K562 (cell line): Measurements from ENCODE around the gene RIMOC1. TPM values are rescaled to one million over a fixed set of nuclear protein-coding genes. Genes with fewer than 3 reads are reported as not detected.

Experiments used
- CBX1 ChIP-seq: sonication (generic); IDR thresholded peaks from 2 replicates; pipeline ENCODE4 v1.6.1; 2016; ENCODE audit warnings: antibody characterized with exemption, low read depth, mild to moderate bottlenecking
- E2F3 ChIP-seq: fragments of 250-450 bp; sonication (Bioruptor Pico); IDR thresholded peaks from 2 replicates; pipeline ENCODE4 v1.4.0; 2020; ENCODE audit warnings: mild to moderate bottlenecking
- ERF ChIP-seq: fragments of 450-650 bp; formaldehyde crosslinking; IDR thresholded peaks from 2 replicates; pipeline ENCODE4 v1.4.0; 2020; ENCODE audit warnings: mild to moderate bottlenecking, mixed read lengths
- ETS1 ChIP-seq: conservative IDR thresholded peaks from 2 replicates; pipeline ENCODE4 v1.6.1; 2011; ENCODE audit warnings: low read depth, mild to moderate bottlenecking, low read length; ENCODE audit not compliant: control insufficient read depth
- FOXO4 ChIP-seq: fragments of 450-650 bp; formaldehyde crosslinking; IDR thresholded peaks from 2 replicates; pipeline ENCODE4 v1.4.0; 2020; ENCODE audit warnings: mild to moderate bottlenecking, moderate library complexity
- KLF1 ChIP-seq: fragments of 450-650 bp; IDR thresholded peaks from 2 replicates; pipeline ENCODE4 v1.6.1; 2016; ENCODE audit warnings: missing genetic modification characterization, missing compliant biosample characterization
- LARP7 ChIP-seq: fragments of 450-650 bp; IDR thresholded peaks from 2 replicates; pipeline ENCODE4 v1.6.1; 2016
- MNT ChIP-seq, 2 experiments: fragments of 450-650 bp; conservative IDR thresholded peaks; 2 replicates each; pipeline ENCODE4 v1.6.1; 2017; ENCODE audit warnings: mild to moderate bottlenecking in 2 of 2, moderate library complexity in 2 of 2
- NFIC ChIP-seq: fragments of 450-650 bp; IDR thresholded peaks from 2 replicates; pipeline ENCODE4 v1.6.1; 2017; ENCODE audit warnings: mild to moderate bottlenecking, inconsistent platforms
- SMARCA4 ChIP-seq: fragments of 450-650 bp; IDR thresholded peaks from 2 replicates; pipeline ENCODE4 v1.6.1; 2016
- ZFX ChIP-seq: sonication (generic); formaldehyde crosslinking; IDR thresholded peaks from 2 replicates; pipeline ENCODE4 v1.8.0; 2022; ENCODE audit warnings: mild to moderate bottlenecking, missing genetic modification reagents, moderate library complexity
- ZNF282 ChIP-seq: sonication (generic); formaldehyde crosslinking; IDR thresholded peaks from 2 replicates; pipeline ENCODE4 v1.8.1; 2023; ENCODE audit warnings: missing genetic modification reagents
- ZNF384 ChIP-seq: IDR thresholded peaks from 2 replicates; pipeline ENCODE4 v1.6.1; 2012; ENCODE audit warnings: low read depth, low read length, improper control_type of control experiment
- polyA plus RNA-seq, 8 experiments: library from polyadenylated mRNA; depleted of rRNA in 4 of 8; stranded (reverse) in 5 of 8; unstranded in 3 of 8; fragments of >200 nt; fragmentation: Nextera tagmentation in 2 of 8; fragmentation: Illumina TruSeq in 1 of 8; extraction: Ambion mirVana in 2 of 8; extraction: Trizol in 1 of 8; gene quantifications; 2 replicates each; pipeline versions ENCODE4 v1.2.1 to v1.2.3, GENCODE V29; 2011 to 2014; ENCODE audit warnings: inconsistent platforms in 1 of 8, missing spikeins in 1 of 8
- total RNA-seq, 7 experiments: library from RNA; depleted of rRNA in 6 of 7; stranded (reverse); fragments of >200 nt in 6 of 7; fragmentation: Illumina TruSeq in 2 of 7; extraction: Trizol in 2 of 7; gene quantifications; 2 replicates each; pipeline versions ENCODE4 v1.2.1 to v1.2.3, GENCODE V29; 2011 to 2021; ENCODE audit warnings: low replicate concordance in 1 of 7
- TF ChIP-seq, protein P1 (sequence below): fragments of 450-650 bp; IDR thresholded peaks from 2 replicates; pipeline ENCODE4 v1.6.1; 2016; ENCODE audit warnings: mild to moderate bottlenecking
- TF ChIP-seq, protein P2 (sequence below): fragments of 250-450 bp; sonication (Bioruptor Pico); IDR thresholded peaks from 2 replicates; pipeline ENCODE4 v1.4.0; 2020; ENCODE audit warnings: mild to moderate bottlenecking, moderate library complexity

The RIMOC1 gene
- total and polyA plus RNA-seq, 9 of the 15 experiments (the other 6 are each of a cell fraction or from before 2014, with no cell fraction given) = 11.6 to 63.1 (median 30.8) TPM

DNA sequence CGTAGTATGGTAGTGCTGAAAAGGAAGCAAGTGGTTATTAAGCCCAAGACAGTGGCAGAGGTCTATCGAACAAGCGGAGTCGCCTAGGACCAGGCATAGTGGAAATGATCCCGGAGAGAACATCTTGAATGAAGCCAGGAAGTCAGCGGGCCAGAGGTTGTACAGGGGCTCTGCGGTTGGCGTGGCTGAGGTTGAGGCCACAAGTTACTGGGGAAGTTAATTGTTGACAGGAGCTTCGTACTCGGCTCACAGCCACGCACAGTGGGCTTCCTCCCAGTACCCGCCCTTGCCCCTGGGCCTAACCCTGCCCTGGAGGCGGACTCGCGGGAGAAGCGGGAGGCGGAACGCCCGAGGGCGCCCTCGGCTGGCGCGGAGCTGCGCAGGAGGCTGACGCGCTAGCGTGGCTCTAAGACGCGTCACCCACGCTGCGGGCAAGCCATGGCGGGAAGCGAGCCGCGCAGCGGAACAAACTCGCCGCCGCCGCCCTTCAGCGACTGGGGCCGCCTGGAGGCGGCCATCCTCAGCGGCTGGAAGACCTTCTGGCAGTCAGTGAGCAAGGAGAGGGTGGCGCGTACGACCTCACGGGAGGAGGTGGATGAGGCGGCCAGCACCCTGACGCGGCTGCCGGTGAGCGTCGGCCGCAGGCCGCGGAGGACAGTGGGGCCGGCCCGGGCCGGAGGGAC, 20.9 kb downstream of the RIMOC1 start, which contains the start of gene FBXO4 (continued):
- peak; percentile 85 for TF ChIP-seq KLF1 (tag)
- TF ChIP-seq, protein P1, sequence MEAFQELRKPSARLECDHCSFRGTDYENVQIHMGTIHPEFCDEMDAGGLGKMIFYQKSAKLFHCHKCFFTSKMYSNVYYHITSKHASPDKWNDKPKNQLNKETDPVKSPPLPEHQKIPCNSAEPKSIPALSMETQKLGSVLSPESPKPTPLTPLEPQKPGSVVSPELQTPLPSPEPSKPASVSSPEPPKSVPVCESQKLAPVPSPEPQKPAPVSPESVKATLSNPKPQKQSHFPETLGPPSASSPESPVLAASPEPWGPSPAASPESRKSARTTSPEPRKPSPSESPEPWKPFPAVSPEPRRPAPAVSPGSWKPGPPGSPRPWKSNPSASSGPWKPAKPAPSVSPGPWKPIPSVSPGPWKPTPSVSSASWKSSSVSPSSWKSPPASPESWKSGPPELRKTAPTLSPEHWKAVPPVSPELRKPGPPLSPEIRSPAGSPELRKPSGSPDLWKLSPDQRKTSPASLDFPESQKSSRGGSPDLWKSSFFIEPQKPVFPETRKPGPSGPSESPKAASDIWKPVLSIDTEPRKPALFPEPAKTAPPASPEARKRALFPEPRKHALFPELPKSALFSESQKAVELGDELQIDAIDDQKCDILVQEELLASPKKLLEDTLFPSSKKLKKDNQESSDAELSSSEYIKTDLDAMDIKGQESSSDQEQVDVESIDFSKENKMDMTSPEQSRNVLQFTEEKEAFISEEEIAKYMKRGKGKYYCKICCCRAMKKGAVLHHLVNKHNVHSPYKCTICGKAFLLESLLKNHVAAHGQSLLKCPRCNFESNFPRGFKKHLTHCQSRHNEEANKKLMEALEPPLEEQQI = peak; percentile 78; the same call in 1 of the 2 replicates
- peak; percentile 97 for TF ChIP-seq E2F3 (CRISPR knock-in tag)
- TF ChIP-seq ZNF282 (CRISPR knock-in tag) = 0 out of 2 replicates have a peak, but pooled peaks have one; percentile 49
- TF ChIP-seq ZNF384 = 0 out of 2 replicates have a peak, but pooled peaks have one; percentile 22
- TF ChIP-seq NFIC = peak; percentile 77
- TF ChIP-seq CBX1 = peak; percentile 93; the same call in 1 of the 2 replicates
- peak; percentile 99 for TF ChIP-seq ZFX (CRISPR knock-in tag)
- TF ChIP-seq, protein P2, sequence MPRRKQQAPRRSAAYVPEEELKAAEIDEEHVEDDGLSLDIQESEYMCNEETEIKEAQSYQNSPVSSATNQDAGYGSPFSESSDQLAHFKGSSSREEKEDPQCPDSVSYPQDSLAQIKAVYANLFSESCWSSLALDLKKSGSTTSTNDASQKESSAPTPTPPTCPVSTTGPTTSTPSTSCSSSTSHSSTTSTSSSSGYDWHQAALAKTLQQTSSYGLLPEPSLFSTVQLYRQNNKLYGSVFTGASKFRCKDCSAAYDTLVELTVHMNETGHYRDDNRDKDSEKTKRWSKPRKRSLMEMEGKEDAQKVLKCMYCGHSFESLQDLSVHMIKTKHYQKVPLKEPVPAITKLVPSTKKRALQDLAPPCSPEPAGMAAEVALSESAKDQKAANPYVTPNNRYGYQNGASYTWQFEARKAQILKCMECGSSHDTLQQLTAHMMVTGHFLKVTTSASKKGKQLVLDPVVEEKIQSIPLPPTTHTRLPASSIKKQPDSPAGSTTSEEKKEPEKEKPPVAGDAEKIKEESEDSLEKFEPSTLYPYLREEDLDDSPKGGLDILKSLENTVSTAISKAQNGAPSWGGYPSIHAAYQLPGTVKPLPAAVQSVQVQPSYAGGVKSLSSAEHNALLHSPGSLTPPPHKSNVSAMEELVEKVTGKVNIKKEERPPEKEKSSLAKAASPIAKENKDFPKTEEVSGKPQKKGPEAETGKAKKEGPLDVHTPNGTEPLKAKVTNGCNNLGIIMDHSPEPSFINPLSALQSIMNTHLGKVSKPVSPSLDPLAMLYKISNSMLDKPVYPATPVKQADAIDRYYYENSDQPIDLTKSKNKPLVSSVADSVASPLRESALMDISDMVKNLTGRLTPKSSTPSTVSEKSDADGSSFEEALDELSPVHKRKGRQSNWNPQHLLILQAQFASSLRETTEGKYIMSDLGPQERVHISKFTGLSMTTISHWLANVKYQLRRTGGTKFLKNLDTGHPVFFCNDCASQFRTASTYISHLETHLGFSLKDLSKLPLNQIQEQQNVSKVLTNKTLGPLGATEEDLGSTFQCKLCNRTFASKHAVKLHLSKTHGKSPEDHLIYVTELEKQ = no peak
- TF ChIP-seq ERF (CRISPR knock-in tag) = peak; percentile 34; the same call in 1 of the 2 replicates
- TF ChIP-seq FOXO4 (CRISPR knock-in tag) = peak; percentile 5; the same call in 1 of the 2 replicates
- TF ChIP-seq SMARCA4 = peak; percentile 62
- TF ChIP-seq MNT (conservative IDR thresholded peaks at IDR 0.05) = peak; percentile 73 to 88
- TF ChIP-seq ETS1 = peak; percentile 82
- TF ChIP-seq LARP7 = no peak
